Cardiac fibroblast (primary cell): Measurements from ENCODE around the gene TMEM9.

Experiments
- DNase-seq, 2 donors: peaks; one replicate each; pipeline versions ENCODE4 v3.0.0 to v3.0.0-alpha.2; 2010; ENCODE audit warnings: low read depth in 2 of 2
- H3K4me3 ChIP-seq, 2 donors: replicated peaks in 1 of 2; 1 replicate in 1 of 2; 2 replicates in 1 of 2; pipeline ENCODE4 v1.5.1; 2011; ENCODE audit warnings: low read depth in 2 of 2, low read length in 2 of 2, mild to moderate bottlenecking in 2 of 2, moderate library complexity in 1 of 2
- TF ChIP-seq, protein P1 (sequence below): IDR thresholded peaks from one replicate; pipeline ENCODE4 v1.5.1; 2011; ENCODE audit warnings: low read depth, mild to moderate bottlenecking, low read length, inconsistent platforms

Gene TMEM9

DNA sequence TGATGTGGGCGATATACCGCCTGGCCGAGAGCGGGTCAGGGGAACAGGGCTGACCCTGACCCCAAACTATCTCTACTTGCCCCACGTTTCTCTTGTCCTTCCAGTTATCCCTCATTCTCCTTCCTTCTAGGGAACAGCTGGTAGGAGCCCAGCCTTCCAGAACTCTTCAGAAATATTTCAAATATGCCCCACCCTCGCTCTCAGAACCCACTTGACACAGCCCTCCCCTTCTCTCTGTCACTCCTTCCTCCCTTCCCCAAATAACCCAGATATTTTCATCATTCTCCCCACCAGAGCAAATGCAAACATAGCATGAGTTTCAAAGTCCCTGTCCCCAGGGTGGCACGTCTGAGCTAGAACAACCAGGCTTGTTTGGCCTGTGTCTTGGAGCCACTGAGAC, 43.1 kb downstream of the TMEM9 start:
- TF ChIP-seq, protein P1, sequence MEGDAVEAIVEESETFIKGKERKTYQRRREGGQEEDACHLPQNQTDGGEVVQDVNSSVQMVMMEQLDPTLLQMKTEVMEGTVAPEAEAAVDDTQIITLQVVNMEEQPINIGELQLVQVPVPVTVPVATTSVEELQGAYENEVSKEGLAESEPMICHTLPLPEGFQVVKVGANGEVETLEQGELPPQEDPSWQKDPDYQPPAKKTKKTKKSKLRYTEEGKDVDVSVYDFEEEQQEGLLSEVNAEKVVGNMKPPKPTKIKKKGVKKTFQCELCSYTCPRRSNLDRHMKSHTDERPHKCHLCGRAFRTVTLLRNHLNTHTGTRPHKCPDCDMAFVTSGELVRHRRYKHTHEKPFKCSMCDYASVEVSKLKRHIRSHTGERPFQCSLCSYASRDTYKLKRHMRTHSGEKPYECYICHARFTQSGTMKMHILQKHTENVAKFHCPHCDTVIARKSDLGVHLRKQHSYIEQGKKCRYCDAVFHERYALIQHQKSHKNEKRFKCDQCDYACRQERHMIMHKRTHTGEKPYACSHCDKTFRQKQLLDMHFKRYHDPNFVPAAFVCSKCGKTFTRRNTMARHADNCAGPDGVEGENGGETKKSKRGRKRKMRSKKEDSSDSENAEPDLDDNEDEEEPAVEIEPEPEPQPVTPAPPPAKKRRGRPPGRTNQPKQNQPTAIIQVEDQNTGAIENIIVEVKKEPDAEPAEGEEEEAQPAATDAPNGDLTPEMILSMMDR: no peak
- no peak overlapping the region for H3K4me3 ChIP-seq
- DNase-seq: no peak

DNA sequence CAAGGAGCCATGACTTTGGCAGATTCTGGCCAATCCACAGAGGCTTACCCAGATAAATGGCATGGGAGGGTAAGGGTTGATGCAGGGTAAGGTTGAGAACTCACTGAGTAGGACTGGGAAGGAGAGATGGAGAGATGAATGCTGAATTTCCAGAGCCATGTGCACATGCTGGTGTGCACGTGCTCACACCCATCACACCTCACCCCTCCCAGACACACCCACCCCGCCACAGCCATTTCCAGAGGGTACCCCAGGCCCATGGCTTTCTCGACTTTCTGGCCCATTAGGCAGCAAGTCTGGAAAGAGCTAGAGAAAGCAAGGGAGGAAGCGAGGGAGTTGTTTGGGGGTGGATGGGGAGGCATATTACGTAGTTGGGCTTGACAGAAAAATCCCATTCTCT, 43.7 kb downstream of the TMEM9 start:
- H3K4me3 ChIP-seq: no peak overlapping the region
- TF ChIP-seq, protein P1: no peak
- no peak for DNase-seq

DNA sequence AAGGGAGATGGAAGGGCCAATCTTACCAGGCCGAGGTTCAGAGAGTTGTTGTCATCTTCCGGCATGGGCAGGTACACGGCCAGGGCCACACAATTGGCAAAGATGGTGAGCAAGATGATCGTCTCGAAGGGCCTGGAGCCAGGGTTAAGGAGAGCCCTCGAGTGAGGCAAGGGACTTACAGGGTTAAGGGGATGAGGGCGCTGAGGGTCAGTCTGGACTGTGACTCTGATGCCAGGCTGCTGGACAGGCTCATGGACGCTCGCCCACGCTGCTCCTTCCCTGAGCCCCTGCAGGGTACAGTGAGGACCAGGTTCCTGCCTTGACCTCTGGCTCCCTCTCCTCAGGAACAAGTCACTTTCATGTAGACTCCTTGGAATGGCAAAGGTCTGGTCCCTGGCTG, 44.1 kb downstream of the TMEM9 start:
- TF ChIP-seq, protein P1: no peak
- no peak for DNase-seq
- H3K4me3 ChIP-seq: no peak overlapping the region

DNA sequence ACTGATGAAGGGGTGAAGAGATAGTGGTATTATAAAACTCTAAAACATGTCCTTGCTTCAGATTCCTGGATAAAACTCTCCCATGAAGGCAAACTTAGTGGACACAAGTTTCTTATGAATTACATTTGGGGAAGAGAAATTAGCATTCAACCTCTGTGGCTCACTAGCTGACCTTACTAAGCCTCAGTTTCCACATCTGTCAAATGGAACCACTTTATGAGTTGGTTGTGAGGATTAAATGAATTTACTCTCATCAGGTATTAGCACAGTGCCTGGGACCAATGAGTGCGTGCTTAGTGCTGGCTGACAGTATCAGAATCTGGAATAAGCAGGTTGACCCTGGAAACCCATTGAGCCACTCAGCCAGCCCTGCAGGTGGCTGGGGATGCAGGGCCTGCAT, 44.6 kb downstream of the TMEM9 start:
- TF ChIP-seq, protein P1: no peak
- no peak for DNase-seq
- no peak overlapping the region for H3K4me3 ChIP-seq

DNA sequence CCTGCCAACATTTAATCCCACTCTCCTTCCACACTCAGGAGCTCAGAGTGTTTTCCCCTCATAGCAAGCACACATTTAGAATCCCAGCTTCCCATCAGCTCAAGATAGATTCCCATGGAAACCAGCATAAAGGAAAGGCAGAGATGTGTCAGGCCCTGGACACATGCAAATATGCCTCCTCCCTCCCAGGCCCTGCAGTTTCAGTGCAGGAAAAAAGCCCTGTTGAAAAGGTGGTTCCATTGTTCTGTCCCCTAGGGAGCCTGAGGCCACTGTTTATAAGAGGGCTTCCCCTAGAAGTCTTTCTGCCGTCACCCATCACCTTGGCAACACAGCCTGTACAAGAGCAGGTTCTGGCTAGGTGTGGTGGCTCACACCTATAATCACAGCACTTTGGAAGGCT, 45.7 kb downstream of the TMEM9 start:
- H3K4me3 ChIP-seq: no peak overlapping the region
- DNase-seq: no peak
- TF ChIP-seq, protein P1: no peak

DNA sequence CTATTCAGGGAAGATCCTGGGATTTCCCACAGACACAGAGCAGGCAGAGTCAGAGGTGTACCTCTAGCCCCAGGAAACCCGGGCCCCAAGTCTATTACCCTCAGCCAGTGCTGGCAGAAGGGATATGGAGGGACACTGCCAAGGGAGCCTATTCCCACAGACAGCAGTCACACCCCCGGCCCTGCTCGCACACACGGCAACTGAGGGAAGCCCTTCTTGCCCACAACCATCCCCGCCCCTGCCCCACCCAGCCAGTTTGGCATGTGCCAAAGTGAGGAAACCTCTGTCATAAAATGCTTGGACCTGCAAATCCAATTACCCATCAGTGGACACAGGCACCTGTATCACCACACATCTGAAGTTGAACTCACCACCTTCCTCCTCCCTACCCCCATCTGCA, 48.6 kb downstream of the TMEM9 start:
- TF ChIP-seq, protein P1: no peak
- no peak overlapping the region for H3K4me3 ChIP-seq
- DNase-seq: no peak

DNA sequence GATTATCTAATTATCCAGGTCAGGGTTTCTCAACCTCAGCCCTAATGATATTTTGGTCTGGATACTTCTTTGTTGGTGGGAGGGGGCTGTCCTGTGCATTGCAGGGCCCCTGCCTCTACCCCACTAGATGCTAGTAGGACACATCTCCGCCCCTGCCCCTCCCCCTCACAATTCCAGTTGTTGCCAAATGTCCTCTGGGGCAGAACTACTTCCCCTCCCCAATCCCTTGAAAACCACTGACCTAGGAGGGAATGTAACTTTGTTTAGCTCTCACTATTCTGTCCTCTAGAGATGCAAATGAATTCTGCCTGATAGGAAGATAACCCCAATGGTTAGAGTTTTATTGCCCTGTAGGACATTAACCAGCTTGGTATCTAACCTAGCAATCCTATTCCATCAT, 50.1 kb downstream of the TMEM9 start:
- TF ChIP-seq, protein P1: no peak
- no peak for DNase-seq
- no peak overlapping the region for H3K4me3 ChIP-seq
